ENCODE results near the gene LRRC32. TPM values are rescaled to one million over a fixed set of nuclear protein-coding genes. Genes with fewer than 3 reads are reported as not detected.
A peak's percentile ranks its signal among the peaks of the same experiment; 100 is the strongest.

The LRRC32 gene
- total and polyA plus RNA-seq, 2 donors (not counting 1 experiment from before 2014, with no cell fraction given), result 19.2 to 103 TPM

DNA sequence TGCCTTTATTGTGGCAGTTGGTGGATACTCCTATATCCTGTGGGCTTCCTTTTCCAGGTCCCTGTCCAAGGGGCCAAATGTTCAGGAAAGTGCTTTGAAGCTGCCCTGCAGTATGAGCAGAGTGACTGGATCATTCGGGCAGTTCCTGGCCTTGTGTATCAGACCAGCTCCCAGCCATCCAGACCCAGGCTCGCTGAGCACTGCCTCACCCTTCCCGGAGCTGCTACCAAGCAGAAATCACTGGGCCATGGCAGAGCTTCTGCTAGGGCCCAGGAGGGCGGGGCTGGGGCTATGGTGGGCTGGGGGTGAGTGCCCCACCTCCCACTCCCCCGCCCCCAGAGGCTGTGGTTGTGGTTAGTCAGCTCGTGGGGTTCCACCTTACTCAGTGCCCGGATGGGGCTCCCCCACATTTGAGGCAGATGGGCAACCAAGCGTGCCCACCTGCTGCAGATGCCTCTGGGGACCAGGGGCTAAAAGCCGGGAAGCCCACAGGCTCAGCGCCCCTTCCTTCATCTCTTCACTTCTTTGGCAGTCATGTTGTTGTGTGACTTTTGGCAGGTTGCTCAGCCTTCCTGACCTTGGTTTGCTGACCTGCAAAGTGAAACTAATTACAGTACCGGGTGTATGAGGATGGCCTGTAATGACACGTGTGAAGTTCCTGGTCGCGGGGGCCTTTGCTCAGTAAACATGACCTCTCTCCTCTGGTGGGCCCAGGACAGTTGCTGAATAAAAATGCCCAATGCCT, 2.1 kb upstream of the LRRC32 start:
- no peak for TF ChIP-seq EZH2 (IDR thresholded peaks at IDR 0.05; ENCODE audit: low read length, missing control alignments)
- TF ChIP-seq, protein P1, sequence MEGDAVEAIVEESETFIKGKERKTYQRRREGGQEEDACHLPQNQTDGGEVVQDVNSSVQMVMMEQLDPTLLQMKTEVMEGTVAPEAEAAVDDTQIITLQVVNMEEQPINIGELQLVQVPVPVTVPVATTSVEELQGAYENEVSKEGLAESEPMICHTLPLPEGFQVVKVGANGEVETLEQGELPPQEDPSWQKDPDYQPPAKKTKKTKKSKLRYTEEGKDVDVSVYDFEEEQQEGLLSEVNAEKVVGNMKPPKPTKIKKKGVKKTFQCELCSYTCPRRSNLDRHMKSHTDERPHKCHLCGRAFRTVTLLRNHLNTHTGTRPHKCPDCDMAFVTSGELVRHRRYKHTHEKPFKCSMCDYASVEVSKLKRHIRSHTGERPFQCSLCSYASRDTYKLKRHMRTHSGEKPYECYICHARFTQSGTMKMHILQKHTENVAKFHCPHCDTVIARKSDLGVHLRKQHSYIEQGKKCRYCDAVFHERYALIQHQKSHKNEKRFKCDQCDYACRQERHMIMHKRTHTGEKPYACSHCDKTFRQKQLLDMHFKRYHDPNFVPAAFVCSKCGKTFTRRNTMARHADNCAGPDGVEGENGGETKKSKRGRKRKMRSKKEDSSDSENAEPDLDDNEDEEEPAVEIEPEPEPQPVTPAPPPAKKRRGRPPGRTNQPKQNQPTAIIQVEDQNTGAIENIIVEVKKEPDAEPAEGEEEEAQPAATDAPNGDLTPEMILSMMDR (conservative IDR thresholded peaks at IDR 0.05 in 1 of 2, IDR thresholded peaks at IDR 0.05 in 1 of 2; ENCODE audit: low read depth in 1 of 2, low read length in 2 of 2), result no peak
- H3K4me2 ChIP-seq (ENCODE audit: extremely low read depth, insufficient read depth, low read length), result no peak overlapping the region
- H4K20me1 ChIP-seq (ENCODE audit: control insufficient read depth, extremely low read depth, insufficient read depth, low read length), result no peaks in the 10 kb centered on the region
- no peaks in the 10 kb centered on the region for H3K9me3 ChIP-seq (ENCODE audit: control insufficient read depth, insufficient read depth, low read depth, low read length)
- H3K36me3 ChIP-seq (ENCODE audit: control insufficient read depth, insufficient read depth, low read length), result no peaks in the 10 kb centered on the region
- H3K79me2 ChIP-seq (ENCODE audit: control insufficient read depth, insufficient read depth, low read length), result peaks cover 20% of the 10 kb centered on the region
- H3K4me3 ChIP-seq (replicated peaks in 1 of 4; ENCODE audit: control extremely low read depth in 1 of 4, insufficient read depth in 1 of 4, low read depth in 3 of 4, low read length in 4 of 4), result no peak overlapping the region
- H3K4me1 ChIP-seq (ENCODE audit: control insufficient read depth, extremely low read depth, insufficient read depth, low read length), result no peaks in the 10 kb centered on the region
- no peak overlapping the region for H3K27ac ChIP-seq (ENCODE audit: insufficient read depth, low read length)
- no peak for DNase-seq (ENCODE audit: low read depth in 2 of 2)
- H3K27me3 ChIP-seq (ENCODE audit: control insufficient read depth, insufficient read depth, low read length), result peaks cover 4% of the 10 kb centered on the region
- no peak overlapping the region for H2AFZ ChIP-seq (ENCODE audit: low read length)
- H3K9ac ChIP-seq (ENCODE audit: insufficient read depth, low read length), result no peak overlapping the region

GRCh38 chr11:76671626-76672309, 1.2 kb upstream of the LRRC32 start:
- Histone ChIP-seq H3K27ac (ENCODE audit: insufficient read depth, low read length) (no peak overlapping the region), H3K4me2 (ENCODE audit: extremely low read depth, insufficient read depth, low read length) (no peak overlapping the region), H3K27me3 (ENCODE audit: control insufficient read depth, insufficient read depth, low read length) (peaks cover 4% of the 10 kb centered on the region), H3K36me3 (ENCODE audit: control insufficient read depth, insufficient read depth, low read length) (no peaks in the 10 kb centered on the region), H3K9me3 (ENCODE audit: control insufficient read depth, insufficient read depth, low read depth, low read length) (no peaks in the 10 kb centered on the region), H3K4me1 (ENCODE audit: control insufficient read depth, extremely low read depth, insufficient read depth, low read length) (peaks cover 2% of the 10 kb centered on the region), H3K4me3 (replicated peaks in 1 of 4; ENCODE audit: control extremely low read depth in 1 of 4, insufficient read depth in 1 of 4, low read depth in 3 of 4, low read length in 4 of 4) (no peak overlapping the region), H3K79me2 (ENCODE audit: control insufficient read depth, insufficient read depth, low read length) (peaks cover 28% of the 10 kb centered on the region), H2AFZ (ENCODE audit: low read length) (no peak overlapping the region), H3K9ac (ENCODE audit: insufficient read depth, low read length) (no peak overlapping the region), H4K20me1 (ENCODE audit: control insufficient read depth, extremely low read depth, insufficient read depth, low read length) (no peaks in the 10 kb centered on the region)
- no peak for TF ChIP-seq EZH2 (IDR thresholded peaks at IDR 0.05; ENCODE audit: low read length, missing control alignments)
- TF ChIP-seq, protein P1 (conservative IDR thresholded peaks at IDR 0.05 in 1 of 2, IDR thresholded peaks at IDR 0.05 in 1 of 2; ENCODE audit: low read depth in 1 of 2, low read length in 2 of 2), result no peak
- no peak for DNase-seq (ENCODE audit: low read depth in 2 of 2)

DNA sequence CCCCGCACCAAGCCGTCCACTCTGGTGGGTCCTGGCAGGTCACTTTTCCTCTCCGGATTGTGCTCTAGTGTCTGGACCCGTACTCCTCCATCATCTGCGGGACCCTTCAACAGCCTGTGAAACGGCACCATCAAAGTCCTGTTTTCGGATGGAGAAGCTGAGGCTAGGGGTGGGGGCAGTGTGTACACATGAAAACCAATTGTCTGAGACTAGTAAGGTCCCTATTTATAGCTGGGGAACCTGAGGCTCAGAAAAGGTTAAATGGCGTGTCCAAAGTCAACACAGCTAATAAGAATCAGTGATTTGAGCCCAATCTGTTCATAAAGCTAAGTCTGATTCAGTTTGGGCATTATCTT, 668 bp upstream of the LRRC32 start:
- peaks cover 4% of the 10 kb centered on the region for H3K4me1 ChIP-seq (ENCODE audit: control insufficient read depth, extremely low read depth, insufficient read depth, low read length)
- peak overlapping the region in 1 of 4 experiments; percentile 68 for H3K4me3 ChIP-seq (replicated peaks in 1 of 4; ENCODE audit: control extremely low read depth in 1 of 4, insufficient read depth in 1 of 4, low read depth in 3 of 4, low read length in 4 of 4)
- no peaks in the 10 kb centered on the region for H3K36me3 ChIP-seq (ENCODE audit: control insufficient read depth, insufficient read depth, low read length)
- TF ChIP-seq, protein P1 (conservative IDR thresholded peaks at IDR 0.05 in 1 of 2, IDR thresholded peaks at IDR 0.05 in 1 of 2; ENCODE audit: low read depth in 1 of 2, low read length in 2 of 2), result no peak
- no peak for TF ChIP-seq EZH2 (IDR thresholded peaks at IDR 0.05; ENCODE audit: low read length, missing control alignments)
- peaks cover 4% of the 10 kb centered on the region for H3K27me3 ChIP-seq (ENCODE audit: control insufficient read depth, insufficient read depth, low read length)
- no peaks in the 10 kb centered on the region for H4K20me1 ChIP-seq (ENCODE audit: control insufficient read depth, extremely low read depth, insufficient read depth, low read length)
- H3K27ac ChIP-seq (ENCODE audit: insufficient read depth, low read length), result no peak overlapping the region
- peak overlapping the region; percentile 11 for H2AFZ ChIP-seq (ENCODE audit: low read length)
- no peak for DNase-seq (ENCODE audit: low read depth in 2 of 2)
- peak overlapping the region; percentile 74 for H3K4me2 ChIP-seq (ENCODE audit: extremely low read depth, insufficient read depth, low read length)
- no peak overlapping the region for H3K9ac ChIP-seq (ENCODE audit: insufficient read depth, low read length)
- no peaks in the 10 kb centered on the region for H3K9me3 ChIP-seq (ENCODE audit: control insufficient read depth, insufficient read depth, low read depth, low read length)
- peaks cover 32% of the 10 kb centered on the region for H3K79me2 ChIP-seq (ENCODE audit: control insufficient read depth, insufficient read depth, low read length)
